ENCODE data around the gene BCL2L11.

Gene BCL2L11

GRCh38 chr2:111143843-111144198 lies 23.1 kb downstream of the BCL2L11 start:
- no peak for TF ChIP-seq CTCF (IDR thresholded peaks at IDR 0.05; ENCODE audit: insufficient read depth, low read depth, low read length, missing control alignments)
- H3K4me3 ChIP-seq (ENCODE audit: low read depth, low read length): no peak overlapping the region
- no peak for DNase-seq (ENCODE audit: low read depth)

DNA sequence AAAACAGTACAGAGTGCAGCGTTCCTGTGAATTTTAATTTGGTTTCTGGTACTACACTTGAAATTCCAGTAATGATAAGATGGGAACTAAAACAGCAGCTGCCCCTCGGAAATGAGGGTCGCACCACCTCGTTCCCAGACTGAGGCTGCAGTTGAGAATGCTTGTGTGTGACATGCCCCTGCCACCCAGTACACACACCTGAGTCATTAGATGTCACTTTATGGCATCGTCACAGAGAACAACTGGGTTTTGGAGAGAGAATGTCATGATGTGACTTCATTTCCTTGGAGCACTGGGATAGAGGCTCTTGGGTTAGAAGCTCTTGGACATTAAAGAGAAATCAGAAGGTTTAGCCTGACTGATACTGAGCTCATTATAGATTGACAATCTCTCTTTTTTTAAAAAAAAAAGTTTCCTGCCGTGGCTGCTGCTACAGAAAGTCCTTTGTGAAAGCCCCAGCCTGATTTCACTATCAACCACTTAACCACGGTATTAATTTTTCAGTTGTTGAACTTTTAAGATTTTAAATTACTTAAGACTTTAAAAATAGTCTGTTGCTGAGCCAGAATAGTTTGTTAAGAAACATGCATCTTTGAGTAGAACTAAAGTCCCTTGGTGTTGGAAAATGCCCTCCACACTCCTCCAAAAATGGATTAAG lies 24.5 kb downstream of the BCL2L11 start:
- no peak overlapping the region for H3K4me3 ChIP-seq (ENCODE audit: low read depth, low read length)
- TF ChIP-seq CTCF (IDR thresholded peaks at IDR 0.05; ENCODE audit: insufficient read depth, low read depth, low read length, missing control alignments): no peak
- peak; percentile 53 for DNase-seq (ENCODE audit: low read depth)

DNA sequence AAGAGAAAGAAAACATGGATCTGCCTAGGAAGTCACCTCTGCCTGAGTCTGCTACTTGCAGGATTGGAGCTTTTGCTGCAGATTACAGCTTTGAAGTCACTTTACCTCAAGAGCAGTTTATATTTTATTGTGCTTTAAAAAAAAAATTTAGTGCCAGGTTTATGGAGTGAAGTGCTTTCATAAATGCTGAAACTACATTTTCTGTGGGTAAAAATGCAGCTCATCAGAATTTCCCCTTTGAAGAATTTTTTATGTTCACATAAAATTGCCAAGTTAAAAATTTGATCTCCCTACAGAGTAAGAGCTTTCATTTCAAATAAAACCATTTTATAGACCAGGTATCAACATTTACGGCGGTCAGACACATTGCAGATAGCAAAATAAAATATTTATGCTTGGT lies 25.2 kb downstream of the BCL2L11 start:
- no peak for DNase-seq (ENCODE audit: low read depth)
- no peak overlapping the region for H3K4me3 ChIP-seq (ENCODE audit: low read depth, low read length)
- TF ChIP-seq CTCF (IDR thresholded peaks at IDR 0.05; ENCODE audit: insufficient read depth, low read depth, low read length, missing control alignments): no peak

- H3K4me3 ChIP-seq (ENCODE audit: low read depth, low read length): no peak overlapping the region
- DNase-seq (ENCODE audit: low read depth): no peak
- no peak for TF ChIP-seq CTCF (IDR thresholded peaks at IDR 0.05; ENCODE audit: insufficient read depth, low read depth, low read length, missing control alignments)
Measured at GRCh38 chr2:111148225-111148873, 27.6 kb downstream of the BCL2L11 start.

DNA sequence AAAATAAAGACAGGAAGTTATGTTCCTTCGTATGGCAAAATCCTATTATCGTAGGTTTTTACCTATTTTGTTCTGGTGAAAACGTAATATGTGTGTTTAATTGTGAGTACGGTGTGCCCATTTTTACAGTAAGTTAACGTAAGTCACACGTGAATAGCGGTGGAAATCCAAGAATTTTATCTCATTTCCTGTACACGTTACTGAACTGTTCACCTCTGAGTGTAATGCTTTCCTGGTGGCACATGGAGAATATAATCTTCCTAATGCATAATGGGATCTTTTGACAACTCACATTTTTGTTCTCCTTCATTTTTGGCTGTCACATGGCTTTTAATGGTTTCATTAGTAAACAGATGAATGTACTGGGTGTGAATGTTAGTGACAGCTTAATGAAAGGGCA lies 28.2 kb downstream of the BCL2L11 start:
- no peak for TF ChIP-seq CTCF (IDR thresholded peaks at IDR 0.05; ENCODE audit: insufficient read depth, low read depth, low read length, missing control alignments)
- H3K4me3 ChIP-seq (ENCODE audit: low read depth, low read length): no peak overlapping the region
- DNase-seq (ENCODE audit: low read depth): no peak

GRCh38 chr2:111149882-111150455 lies 29.3 kb downstream of the BCL2L11 start:
- TF ChIP-seq CTCF (IDR thresholded peaks at IDR 0.05; ENCODE audit: insufficient read depth, low read depth, low read length, missing control alignments): no peak
- H3K4me3 ChIP-seq (ENCODE audit: low read depth, low read length): no peak overlapping the region
- no peak for DNase-seq (ENCODE audit: low read depth)

All from GM12865 (cell line).